NB4 (cell line): Measurements from ENCODE around the gene DAB1.

Experiments used
- MYC ChIP-seq: IDR thresholded peaks from 2 replicates; pipeline ENCODE4 v1.6.1; 2011; ENCODE audit warnings: low read depth, low read length
- POLR2A ChIP-seq: IDR thresholded peaks from 2 replicates; pipeline ENCODE4 v1.6.1; 2011; ENCODE audit warnings: mild to moderate bottlenecking; ENCODE audit not compliant: insufficient read length; ENCODE audit errors: extremely low read depth
- TF ChIP-seq, protein P1 (sequence below): IDR thresholded peaks from one replicate; pipeline ENCODE4 v1.5.1; 2012; ENCODE audit warnings: low read depth, low read length

DNA sequence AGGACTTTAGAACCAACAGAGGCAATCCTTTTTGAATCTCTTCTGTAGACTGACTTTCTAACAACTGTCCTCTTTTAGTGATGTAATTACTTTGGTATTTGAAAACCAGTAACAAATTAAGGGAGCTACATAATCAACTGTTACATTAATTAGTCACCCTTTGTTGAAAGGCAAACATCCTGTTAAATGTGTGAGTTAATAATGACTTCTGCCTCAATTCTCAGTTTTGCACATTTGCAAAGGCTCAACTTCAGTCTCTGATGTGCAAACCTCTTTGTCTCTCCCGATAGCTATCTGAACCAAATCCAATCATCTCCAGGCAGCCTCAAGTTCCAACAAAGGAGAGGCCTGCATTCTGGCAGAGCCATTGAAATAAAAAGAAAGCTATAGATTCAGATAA lies 322.7 kb downstream of the DAB1 start:
- TF ChIP-seq, protein P1, sequence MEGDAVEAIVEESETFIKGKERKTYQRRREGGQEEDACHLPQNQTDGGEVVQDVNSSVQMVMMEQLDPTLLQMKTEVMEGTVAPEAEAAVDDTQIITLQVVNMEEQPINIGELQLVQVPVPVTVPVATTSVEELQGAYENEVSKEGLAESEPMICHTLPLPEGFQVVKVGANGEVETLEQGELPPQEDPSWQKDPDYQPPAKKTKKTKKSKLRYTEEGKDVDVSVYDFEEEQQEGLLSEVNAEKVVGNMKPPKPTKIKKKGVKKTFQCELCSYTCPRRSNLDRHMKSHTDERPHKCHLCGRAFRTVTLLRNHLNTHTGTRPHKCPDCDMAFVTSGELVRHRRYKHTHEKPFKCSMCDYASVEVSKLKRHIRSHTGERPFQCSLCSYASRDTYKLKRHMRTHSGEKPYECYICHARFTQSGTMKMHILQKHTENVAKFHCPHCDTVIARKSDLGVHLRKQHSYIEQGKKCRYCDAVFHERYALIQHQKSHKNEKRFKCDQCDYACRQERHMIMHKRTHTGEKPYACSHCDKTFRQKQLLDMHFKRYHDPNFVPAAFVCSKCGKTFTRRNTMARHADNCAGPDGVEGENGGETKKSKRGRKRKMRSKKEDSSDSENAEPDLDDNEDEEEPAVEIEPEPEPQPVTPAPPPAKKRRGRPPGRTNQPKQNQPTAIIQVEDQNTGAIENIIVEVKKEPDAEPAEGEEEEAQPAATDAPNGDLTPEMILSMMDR: no peak
- TF ChIP-seq MYC (no peak), POLR2A (no peak)
